H1 (cell line): ENCODE results near the gene USP26.

Experiments
- CTCF ChIP-seq, 3 experiments: IDR thresholded peaks; 1 replicate in 2 of 3; 2 replicates in 1 of 3; pipeline versions ENCODE4 v1.5.1 to v1.6.1; 2011; ENCODE audit warnings: low read length in 3 of 3, mild to moderate bottlenecking in 3 of 3, inconsistent platforms in 2 of 3, low read depth in 1 of 3, moderate library complexity in 1 of 3; ENCODE audit not compliant: insufficient read depth in 1 of 3; ENCODE audit errors: control extremely low read depth in 1 of 3
- EP300 ChIP-seq, 2 experiments: IDR thresholded peaks; 1 replicate in 1 of 2; 2 replicates in 1 of 2; pipeline ENCODE4 v1.6.1; 2011 to 2012; ENCODE audit warnings: low read depth in 2 of 2, low read length in 2 of 2, mild to moderate bottlenecking in 2 of 2, borderline replicate concordance in 1 of 2, inconsistent platforms in 1 of 2, moderate library complexity in 1 of 2
- HDAC2 ChIP-seq, 2 experiments: fragments of 300-600 bp in 1 of 2; sonication (generic) in 1 of 2; IDR thresholded peaks; 2 replicates each; pipeline ENCODE4 v1.6.1; 2011 to 2012; ENCODE audit warnings: low read depth in 2 of 2, low read length in 2 of 2, mild to moderate bottlenecking in 2 of 2, moderate library complexity in 2 of 2, borderline replicate concordance in 1 of 2, inconsistent platforms in 1 of 2
- JUND ChIP-seq: IDR thresholded peaks from 2 replicates; pipeline ENCODE4 v1.6.1; 2011; ENCODE audit warnings: mild to moderate bottlenecking, improper control_type of control experiment, low read length
- NRF1 ChIP-seq: IDR thresholded peaks from 2 replicates; pipeline ENCODE4 v1.6.1; 2011; ENCODE audit warnings: mild to moderate bottlenecking, low read depth, low read length, improper control_type of control experiment
- POLR2A ChIP-seq, 2 experiments: IDR thresholded peaks; 1 replicate in 1 of 2; 2 replicates in 1 of 2; pipeline ENCODE4 v1.6.1; 2011; ENCODE audit warnings: low read depth in 2 of 2, low read length in 2 of 2, mild to moderate bottlenecking in 2 of 2; ENCODE audit errors: control extremely low read depth in 1 of 2
- RAD21 ChIP-seq, 2 experiments: IDR thresholded peaks in 1 of 2; conservative IDR thresholded peaks in 1 of 2; 2 replicates each; pipeline ENCODE4 v1.6.1; 2011; ENCODE audit warnings: low read depth in 2 of 2, low read length in 2 of 2, improper control_type of control experiment in 1 of 2, inconsistent platforms in 1 of 2, mild to moderate bottlenecking in 1 of 2, moderate library complexity in 1 of 2
- SP2 ChIP-seq: IDR thresholded peaks from 2 replicates; pipeline ENCODE4 v1.6.1; 2012; ENCODE audit warnings: mild to moderate bottlenecking, low read length, inconsistent platforms

DNA sequence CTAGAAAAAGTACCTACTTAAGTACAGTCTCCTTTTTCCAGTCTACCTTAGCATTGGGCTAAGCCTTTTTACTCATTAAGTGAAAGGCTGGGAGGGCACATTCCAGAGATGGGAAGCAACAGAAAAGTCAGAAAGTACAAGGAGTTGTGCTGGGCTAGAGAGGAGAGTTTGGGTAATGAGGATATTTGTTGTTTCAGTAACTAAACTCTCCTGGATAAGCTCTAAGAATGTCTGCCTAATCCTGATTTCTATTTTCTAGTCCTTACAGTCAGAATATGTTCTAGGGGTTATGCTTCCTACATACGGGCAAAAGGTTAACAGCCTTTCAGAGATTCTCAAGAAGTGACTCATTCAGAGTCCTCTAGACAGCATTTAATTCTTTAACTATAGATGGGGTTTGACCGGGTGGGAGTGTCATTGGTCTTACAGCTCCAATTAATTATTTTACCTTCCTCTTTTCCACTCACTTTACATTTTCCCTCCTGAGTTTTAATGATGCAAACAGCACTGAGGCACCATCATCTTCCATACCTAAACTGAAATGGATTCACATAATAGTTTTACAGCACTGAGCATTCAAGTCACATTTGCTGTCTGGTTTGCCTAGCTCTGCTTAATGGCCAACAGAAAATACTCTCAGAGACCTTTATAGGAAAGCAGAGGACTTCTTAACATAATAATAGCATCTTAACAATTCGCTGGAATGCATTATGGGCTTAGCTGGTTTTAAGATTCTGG is 42.9 kb downstream of the USP26 start:
- no peak for TF ChIP-seq CTCF (IDR thresholded peaks at IDR 0.05; ENCODE audit: control extremely low read depth in 1 of 3, insufficient read depth in 1 of 3, low read depth in 1 of 3, low read length in 3 of 3)
- no peak for TF ChIP-seq JUND
- TF ChIP-seq HDAC2 (IDR thresholded peaks at IDR 0.05; ENCODE audit: borderline replicate concordance in 1 of 2, low read depth in 2 of 2, low read length in 2 of 2) = no peak
- TF ChIP-seq NRF1 = no peak
- no peak for TF ChIP-seq POLR2A (IDR thresholded peaks at IDR 0.05; ENCODE audit: control extremely low read depth in 1 of 2, low read depth in 2 of 2, low read length in 2 of 2)
- TF ChIP-seq SP2 = no peak
- TF ChIP-seq EP300 (IDR thresholded peaks at IDR 0.05; ENCODE audit: borderline replicate concordance in 1 of 2, low read depth in 2 of 2, low read length in 2 of 2) = no peak
- no peak for TF ChIP-seq RAD21 (IDR thresholded peaks at IDR 0.05 in 1 of 2, conservative IDR thresholded peaks at IDR 0.05 in 1 of 2; ENCODE audit: low read depth in 2 of 2, low read length in 2 of 2)
